HuH-7 (cell line): Measurements from ENCODE around the gene PXYLP1.

Source experiments
- DNase-seq: peaks from one replicate; pipeline ENCODE4 v3.0.0; 2011; ENCODE audit warnings: low spot score

The PXYLP1 gene

GRCh38 chr3:141272906-141273662, 41.5 kb downstream of the PXYLP1 start:
- no peak for DNase-seq

GRCh38 chr3:141273700-141274410, 42.2 kb downstream of the PXYLP1 start:
- DNase-seq = no peak

- DNase-seq = no peak
These were observed 42.9 kb downstream of the PXYLP1 start for GRCh38 chr3:141274411-141275031.

- no peak for DNase-seq
These were observed 43.4 kb downstream of the PXYLP1 start for GRCh38 chr3:141275032-141275422.

GRCh38 chr3:141275511-141275910, 43.9 kb downstream of the PXYLP1 start:
- DNase-seq = no peak

- DNase-seq = peak; percentile 14
These were observed 44.3 kb downstream of the PXYLP1 start for GRCh38 chr3:141275973-141276372.

GRCh38 chr3:141276398-141276797, 44.8 kb downstream of the PXYLP1 start:
- no peak for DNase-seq

GRCh38 chr3:141277451-141277850, 45.8 kb downstream of the PXYLP1 start:
- no peak for DNase-seq

- DNase-seq = no peak
These were observed 46.8 kb downstream of the PXYLP1 start for GRCh38 chr3:141278196-141279076.

GRCh38 chr3:141279077-141279967, 47.7 kb downstream of the PXYLP1 start:
- peak; percentile 29 for DNase-seq

GRCh38 chr3:141280086-141280485, 48.5 kb downstream of the PXYLP1 start:
- no peak for DNase-seq

- no peak for DNase-seq
These were observed 49.1 kb downstream of the PXYLP1 start for GRCh38 chr3:141280690-141281089.

GRCh38 chr3:141285570-141285969, 53.9 kb downstream of the PXYLP1 start:
- DNase-seq = no peak

- DNase-seq = no peak
These were observed 55.2 kb downstream of the PXYLP1 start for GRCh38 chr3:141286856-141287255.

GRCh38 chr3:141287326-141287725, 55.7 kb downstream of the PXYLP1 start:
- DNase-seq = no peak

GRCh38 chr3:141288336-141288990, 56.8 kb downstream of the PXYLP1 start:
- DNase-seq = no peak

- DNase-seq = no peak
These were observed 57.7 kb downstream of the PXYLP1 start for GRCh38 chr3:141289228-141289772.

GRCh38 chr3:141291559-141292355, 60.1 kb downstream of the PXYLP1 start:
- DNase-seq = no peak

GRCh38 chr3:141292356-141293058, 60.9 kb downstream of the PXYLP1 start:
- no peak for DNase-seq
